ENCODE data around the gene SPIB. TPM values are rescaled to one million over a fixed set of nuclear protein-coding genes. Genes with fewer than 3 reads are reported as not detected.
A peak's percentile ranks its signal among the peaks of the same experiment; 100 is the strongest.

SPIB gene
- total and polyA plus RNA-seq, 4 donors: 0.06 to 0.47 (median 0.37) TPM

- Histone ChIP-seq H3K4me1 (ENCODE audit: control insufficient read depth, insufficient read depth, low read length) (peaks cover 23% of the 10 kb centered on the region), H3K4me3 (ENCODE audit: low read depth, low read length) (peak overlapping the region; percentile 9), H3K9me3 (ENCODE audit: control insufficient read depth, insufficient read depth, low read length) (no peaks in the 10 kb centered on the region), H3K27ac (ENCODE audit: low read depth, low read length) (no peak overlapping the region), H3K36me3 (ENCODE audit: control insufficient read depth, insufficient read depth, low read length) (no peaks in the 10 kb centered on the region), H3K27me3 (ENCODE audit: control insufficient read depth, insufficient read depth, low read length) (peaks cover 25% of the 10 kb centered on the region)
- 93% methylated on average over 19 of the region's 26 CpGs for WGBS (ENCODE audit: insufficient coverage)
- DNase-seq (ENCODE audit: low read depth in 4 of 6, low spot score in 6 of 6): no peak
Measured at GRCh38 chr19:50427318-50427925, 8.7 kb downstream of the SPIB start.

DNA sequence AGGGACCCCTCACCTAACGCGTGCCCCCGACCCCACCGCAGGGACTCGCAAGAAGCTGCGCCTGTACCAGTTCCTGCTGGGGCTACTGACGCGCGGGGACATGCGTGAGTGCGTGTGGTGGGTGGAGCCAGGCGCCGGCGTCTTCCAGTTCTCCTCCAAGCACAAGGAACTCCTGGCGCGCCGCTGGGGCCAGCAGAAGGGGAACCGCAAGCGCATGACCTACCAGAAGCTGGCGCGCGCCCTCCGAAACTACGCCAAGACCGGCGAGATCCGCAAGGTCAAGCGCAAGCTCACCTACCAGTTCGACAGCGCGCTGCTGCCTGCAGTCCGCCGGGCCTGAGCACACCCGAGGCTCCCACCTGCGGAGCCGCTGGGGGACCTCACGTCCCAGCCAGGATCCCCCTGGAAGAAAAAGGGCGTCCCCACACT, 9.3 kb downstream of the SPIB start:
- WGBS (ENCODE audit: insufficient coverage): 4% methylated on average over 38 of the region's 38 CpGs
- peak in 5 of 6 donors; percentile 20 to 82 (median 31) for DNase-seq (ENCODE audit: low read depth in 4 of 6, low spot score in 6 of 6)
- H3K9me3 ChIP-seq (ENCODE audit: control insufficient read depth, insufficient read depth, low read length): no peaks in the 10 kb centered on the region
- H3K27ac ChIP-seq (ENCODE audit: low read depth, low read length): no peak overlapping the region
- H3K4me1 ChIP-seq (ENCODE audit: control insufficient read depth, insufficient read depth, low read length): peaks cover 27% of the 10 kb centered on the region
- H3K4me3 ChIP-seq (ENCODE audit: low read depth, low read length): peak overlapping the region; percentile 9
- peaks cover 29% of the 10 kb centered on the region for H3K27me3 ChIP-seq (ENCODE audit: control insufficient read depth, insufficient read depth, low read length)
- H3K36me3 ChIP-seq (ENCODE audit: control insufficient read depth, insufficient read depth, low read length): no peaks in the 10 kb centered on the region

DNA sequence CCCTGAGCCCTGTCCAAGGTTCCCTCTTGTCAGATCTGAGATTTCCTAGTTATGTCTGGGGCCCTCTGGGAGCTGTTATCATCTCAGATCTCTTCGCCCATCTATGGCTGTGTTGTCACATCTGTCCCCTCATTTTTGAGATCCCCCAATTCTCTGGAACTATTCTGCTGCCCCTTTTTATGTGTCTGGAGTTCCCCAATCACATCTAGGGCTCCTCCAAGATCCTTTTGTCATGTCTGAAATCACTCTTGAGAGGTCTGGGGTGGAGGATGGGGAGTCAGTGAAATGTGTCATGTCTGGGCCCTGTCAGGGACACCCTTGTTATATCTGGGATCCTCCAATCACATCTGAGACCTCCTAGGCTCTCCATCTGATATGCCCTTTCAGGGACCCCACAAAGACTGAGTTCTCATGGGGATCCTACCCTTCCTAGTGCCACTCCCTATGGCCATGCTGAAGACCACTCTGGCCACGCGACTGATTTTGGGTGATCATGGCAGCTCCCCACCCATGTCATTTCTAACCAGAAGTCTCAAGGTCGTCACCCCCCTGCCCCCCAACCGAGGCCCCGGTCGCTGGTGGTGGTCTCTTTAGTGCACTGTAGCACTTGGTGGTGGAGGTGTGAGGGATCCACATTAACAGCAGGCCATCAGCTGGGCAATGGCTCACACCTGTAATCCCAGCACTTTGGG, 10.2 kb downstream of the SPIB start:
- Histone ChIP-seq H3K4me3 (ENCODE audit: low read depth, low read length) (no peak overlapping the region), H3K27me3 (ENCODE audit: control insufficient read depth, insufficient read depth, low read length) (peaks cover 29% of the 10 kb centered on the region), H3K36me3 (ENCODE audit: control insufficient read depth, insufficient read depth, low read length) (no peaks in the 10 kb centered on the region), H3K27ac (ENCODE audit: low read depth, low read length) (no peak overlapping the region), H3K4me1 (ENCODE audit: control insufficient read depth, insufficient read depth, low read length) (peaks cover 27% of the 10 kb centered on the region), H3K9me3 (ENCODE audit: control insufficient read depth, insufficient read depth, low read length) (no peaks in the 10 kb centered on the region)
- WGBS (ENCODE audit: insufficient coverage): 100% methylated on average over 2 of the region's 7 CpGs
- DNase-seq (ENCODE audit: low read depth in 4 of 6, low spot score in 6 of 6): no peak

GRCh38 chr19:50430888-50431342, 12.2 kb downstream of the SPIB start:
- Histone ChIP-seq H3K27me3 (ENCODE audit: control insufficient read depth, insufficient read depth, low read length) (peaks cover 29% of the 10 kb centered on the region), H3K9me3 (ENCODE audit: control insufficient read depth, insufficient read depth, low read length) (no peaks in the 10 kb centered on the region), H3K36me3 (ENCODE audit: control insufficient read depth, insufficient read depth, low read length) (no peaks in the 10 kb centered on the region), H3K27ac (ENCODE audit: low read depth, low read length) (no peak overlapping the region), H3K4me3 (ENCODE audit: low read depth, low read length) (peak overlapping the region; percentile 65), H3K4me1 (ENCODE audit: control insufficient read depth, insufficient read depth, low read length) (peaks cover 27% of the 10 kb centered on the region)
- DNase-seq (ENCODE audit: low read depth in 4 of 6, low spot score in 6 of 6): no peak
- 18% methylated on average over 3 of the region's 13 CpGs for WGBS (ENCODE audit: insufficient coverage)

- under 1% methylated on average over 36 of the region's 54 CpGs for WGBS (ENCODE audit: insufficient coverage)
- H3K4me3 ChIP-seq (ENCODE audit: low read depth, low read length): peak overlapping the region; percentile 65
- H3K27me3 ChIP-seq (ENCODE audit: control insufficient read depth, insufficient read depth, low read length): peaks cover 29% of the 10 kb centered on the region
- DNase-seq (ENCODE audit: low read depth in 4 of 6, low spot score in 6 of 6): peak; percentile 74 to 97 (median 86)
- no peak overlapping the region for H3K27ac ChIP-seq (ENCODE audit: low read depth, low read length)
- no peaks in the 10 kb centered on the region for H3K9me3 ChIP-seq (ENCODE audit: control insufficient read depth, insufficient read depth, low read length)
- no peaks in the 10 kb centered on the region for H3K36me3 ChIP-seq (ENCODE audit: control insufficient read depth, insufficient read depth, low read length)
- H3K4me1 ChIP-seq (ENCODE audit: control insufficient read depth, insufficient read depth, low read length): peaks cover 27% of the 10 kb centered on the region
Measured at GRCh38 chr19:50431343-50432220, 12.8 kb downstream of the SPIB start.

DNA sequence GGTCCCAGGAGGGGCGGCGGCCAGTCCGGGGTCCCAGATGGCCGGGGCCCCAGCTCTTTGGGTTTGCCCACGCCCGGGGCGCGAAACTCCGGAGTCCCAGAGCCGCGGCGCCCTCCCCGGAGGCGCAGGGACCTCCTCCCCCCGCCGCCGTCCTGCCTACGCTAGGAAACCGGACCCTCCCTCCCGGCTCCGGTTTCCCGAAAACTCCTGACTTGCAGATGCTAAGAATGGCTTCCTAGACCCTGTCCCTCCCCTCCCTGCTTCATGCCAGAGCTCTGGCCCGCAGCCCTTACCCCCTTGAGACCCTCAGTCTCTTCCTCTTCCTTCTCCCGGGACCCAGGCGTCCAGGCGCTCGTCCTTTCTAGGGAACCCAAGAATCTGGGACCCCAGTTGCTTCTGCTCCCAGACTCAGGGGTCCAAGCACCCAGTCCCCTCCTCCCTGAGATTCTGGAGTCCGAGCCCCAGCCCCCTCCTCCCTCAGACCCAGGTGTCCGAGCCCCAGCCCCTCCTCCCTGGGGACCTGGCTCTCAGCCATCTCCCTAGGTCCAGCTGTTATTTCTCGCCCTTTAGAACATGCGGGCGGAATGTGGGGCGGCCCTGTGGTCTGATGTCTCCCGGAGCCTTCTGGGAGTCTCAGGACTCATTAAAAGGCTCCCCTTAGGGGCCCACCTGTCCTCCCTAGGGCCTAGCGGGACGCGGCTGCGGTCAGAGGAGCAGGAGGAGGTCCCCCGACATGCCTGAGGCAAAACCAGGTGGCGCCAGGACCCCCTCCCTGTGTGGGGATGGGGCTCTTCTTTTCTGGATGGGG, 13.7 kb downstream of the SPIB start, which contains the start of gene MYBPC2:
MYBPC2 (plus strand) TSS at position 672 of the 808 bp plus-strand sequence; CDS start at position 734, 62 bp downstream.
- H3K9me3 ChIP-seq (ENCODE audit: control insufficient read depth, insufficient read depth, low read length): no peaks in the 10 kb centered on the region
- peaks cover 29% of the 10 kb centered on the region for H3K27me3 ChIP-seq (ENCODE audit: control insufficient read depth, insufficient read depth, low read length)
- no peak within 1 kb of the TSS for H3K27ac ChIP-seq (ENCODE audit: low read depth, low read length)
- DNase-seq (ENCODE audit: low read depth in 4 of 6, low spot score in 6 of 6): peak in 3 of 6 donors; percentile 3 to 65 (median 33)
- no peaks in the 10 kb centered on the region for H3K36me3 ChIP-seq (ENCODE audit: control insufficient read depth, insufficient read depth, low read length)
- H3K4me1 ChIP-seq (ENCODE audit: control insufficient read depth, insufficient read depth, low read length): peaks cover 27% of the 10 kb centered on the region
- 3% methylated on average over 40 of the region's 40 CpGs for WGBS (ENCODE audit: insufficient coverage)
- peak within 1 kb of the TSS; percentile 65 for H3K4me3 ChIP-seq (ENCODE audit: low read depth, low read length)

DNA sequence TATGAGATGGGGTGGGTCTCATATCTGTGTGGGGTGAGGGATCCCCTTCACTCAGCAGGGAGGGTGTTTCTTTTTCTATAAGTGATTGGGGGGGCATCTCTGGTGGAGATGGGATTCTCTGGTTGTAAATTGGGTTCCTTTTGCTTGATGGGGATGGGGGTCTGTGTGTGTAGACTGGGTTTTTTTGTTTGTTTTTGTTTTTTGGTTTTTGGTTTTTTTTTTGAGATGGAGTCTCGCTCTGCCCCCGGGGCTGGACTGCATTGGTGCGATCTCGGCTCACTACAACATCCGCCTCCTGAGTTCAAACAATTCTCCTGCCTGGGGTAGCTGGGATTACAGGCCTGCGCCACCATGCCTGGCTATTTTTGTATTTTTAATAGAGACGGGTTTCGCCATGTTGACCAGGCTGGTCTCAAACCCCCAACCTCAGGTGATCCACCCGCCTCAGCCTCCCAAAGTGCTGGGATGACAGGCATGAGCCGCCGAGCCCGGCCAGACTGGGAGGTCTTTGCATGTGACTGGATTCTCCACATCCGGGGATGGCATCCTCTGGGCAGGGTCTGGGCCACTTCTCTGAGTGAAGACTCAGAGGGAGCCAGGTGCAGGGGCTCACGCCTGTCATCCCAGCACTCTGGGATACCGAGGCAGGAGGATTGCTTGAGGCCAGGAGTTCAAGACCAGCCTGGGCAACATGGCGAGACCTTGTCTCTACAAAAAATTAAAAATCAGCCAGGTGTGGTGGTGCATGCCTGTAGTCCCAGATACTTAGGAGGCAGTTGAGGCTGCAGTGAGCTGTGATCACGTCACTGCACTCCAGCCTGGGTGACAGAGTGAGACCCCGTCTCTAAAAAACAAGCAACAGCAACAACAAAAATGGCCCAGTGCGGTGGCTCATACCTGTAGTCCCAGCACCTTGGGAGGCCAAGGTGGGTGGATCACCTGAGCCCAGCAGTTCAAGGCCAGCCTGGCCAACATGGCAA, 14.8 kb downstream of the SPIB start:
- no peak for DNase-seq (ENCODE audit: low read depth in 4 of 6, low spot score in 6 of 6)
- peaks cover 20% of the 10 kb centered on the region for H3K27me3 ChIP-seq (ENCODE audit: control insufficient read depth, insufficient read depth, low read length)
- WGBS (ENCODE audit: insufficient coverage): 85% methylated on average over 17 of the region's 19 CpGs
- H3K36me3 ChIP-seq (ENCODE audit: control insufficient read depth, insufficient read depth, low read length): no peaks in the 10 kb centered on the region
- peaks cover 18% of the 10 kb centered on the region for H3K4me1 ChIP-seq (ENCODE audit: control insufficient read depth, insufficient read depth, low read length)
- no peak overlapping the region for H3K4me3 ChIP-seq (ENCODE audit: low read depth, low read length)
- no peak overlapping the region for H3K27ac ChIP-seq (ENCODE audit: low read depth, low read length)
- H3K9me3 ChIP-seq (ENCODE audit: control insufficient read depth, insufficient read depth, low read length): no peaks in the 10 kb centered on the region

- no peak overlapping the region for H3K27ac ChIP-seq (ENCODE audit: low read depth, low read length)
- no peaks in the 10 kb centered on the region for H3K36me3 ChIP-seq (ENCODE audit: control insufficient read depth, insufficient read depth, low read length)
- WGBS (ENCODE audit: insufficient coverage): 37% methylated on average over 9 of the region's 12 CpGs
- H3K9me3 ChIP-seq (ENCODE audit: control insufficient read depth, insufficient read depth, low read length): no peaks in the 10 kb centered on the region
- no peak for DNase-seq (ENCODE audit: low read depth in 4 of 6, low spot score in 6 of 6)
- H3K27me3 ChIP-seq (ENCODE audit: control insufficient read depth, insufficient read depth, low read length): peaks cover 15% of the 10 kb centered on the region
- no peak overlapping the region for H3K4me3 ChIP-seq (ENCODE audit: low read depth, low read length)
- peaks cover 18% of the 10 kb centered on the region for H3K4me1 ChIP-seq (ENCODE audit: control insufficient read depth, insufficient read depth, low read length)
Measured at GRCh38 chr19:50434525-50434924, 15.8 kb downstream of the SPIB start.

Measured in spinal cord (tissue), 10 donors.